CD1c-positive myeloid dendritic cell (primary cell): ENCODE results near the gene B9D1.

Experiments
- DNase-seq: peaks from one replicate; pipeline ENCODE4 v3.0.0-alpha.2; 2016; ENCODE audit errors: extremely low spot score

The B9D1 gene, protein sequence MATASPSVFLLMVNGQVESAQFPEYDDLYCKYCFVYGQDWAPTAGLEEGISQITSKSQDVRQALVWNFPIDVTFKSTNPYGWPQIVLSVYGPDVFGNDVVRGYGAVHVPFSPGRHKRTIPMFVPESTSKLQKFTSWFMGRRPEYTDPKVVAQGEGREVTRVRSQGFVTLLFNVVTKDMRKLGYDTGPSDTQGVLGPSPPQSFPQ

GRCh38 chr17:19362277-19363113 lies at the start of gene B9D1:
B9D1 (minus strand) TSS chr17:19362723; CDS start chr17:19362569, 154 bp downstream.
- peak; percentile 95 for DNase-seq

- no peak for DNase-seq
Measured at GRCh38 chr17:19411631-19412030, 49.1 kb upstream of the B9D1 start.

DNA sequence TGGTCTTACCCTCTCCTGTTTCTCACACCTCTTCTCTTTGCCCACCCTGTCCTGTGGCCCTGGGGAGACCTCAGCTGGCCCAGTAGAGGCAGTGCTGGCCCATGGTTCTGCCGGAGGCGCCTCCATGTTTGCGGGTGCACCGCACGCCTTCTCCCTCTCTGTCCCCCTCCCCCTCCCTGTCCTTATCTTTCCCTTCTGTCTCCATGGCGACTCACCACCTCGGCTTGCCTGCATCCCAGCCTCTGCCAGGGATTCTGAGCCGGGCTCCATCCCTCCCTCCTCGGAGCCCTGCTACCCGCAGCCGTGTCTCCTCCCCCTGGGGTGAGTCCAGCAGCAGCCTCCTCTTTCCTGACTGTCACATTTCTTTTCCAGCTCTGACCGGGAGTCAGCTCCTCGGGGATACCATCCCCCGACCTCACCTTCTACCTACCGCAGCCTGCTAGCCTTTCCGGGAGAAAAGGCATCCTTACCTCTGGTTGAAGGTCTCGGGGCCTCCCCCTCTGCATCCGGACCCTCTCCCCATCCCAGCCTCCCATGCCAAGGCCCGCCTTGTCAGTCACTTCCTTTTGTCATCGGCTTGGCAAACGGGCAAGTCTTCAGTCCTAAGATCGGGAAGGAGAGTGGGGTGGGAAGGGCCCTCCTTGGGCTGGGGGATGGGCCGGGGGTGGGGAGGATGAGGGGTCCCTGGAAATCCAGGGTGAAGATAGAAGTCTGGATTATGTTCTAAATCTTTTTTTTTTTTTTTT lies 48.5 kb upstream of the B9D1 start, which contains the start of gene RNF112:
TSS of gene RNF112 (plus strand) at position 358 of the 746 bp plus-strand sequence. CDS start at position 535, 177 bp downstream.
- no peak for DNase-seq

DNA sequence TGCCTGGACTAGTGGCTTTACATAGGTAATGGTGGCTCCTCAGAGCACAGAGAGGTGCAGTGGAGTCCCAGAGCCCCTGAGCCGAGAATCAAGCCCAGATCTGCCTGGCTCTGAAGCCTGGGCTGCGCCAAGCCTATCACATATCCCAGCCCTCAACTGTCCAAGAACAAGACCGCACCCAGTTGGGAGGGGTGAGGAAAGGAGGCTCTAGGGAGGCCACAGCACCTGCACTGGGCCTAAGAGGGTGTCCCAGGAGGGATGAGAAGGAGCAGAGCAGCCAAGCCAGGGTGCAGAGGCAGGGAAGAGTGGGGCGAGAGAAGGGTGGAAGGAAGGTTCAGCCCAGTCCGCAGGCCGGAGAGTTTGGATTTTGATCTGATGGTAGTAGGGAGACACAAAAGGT lies 47.6 kb upstream of the B9D1 start:
- DNase-seq, result no peak

DNA sequence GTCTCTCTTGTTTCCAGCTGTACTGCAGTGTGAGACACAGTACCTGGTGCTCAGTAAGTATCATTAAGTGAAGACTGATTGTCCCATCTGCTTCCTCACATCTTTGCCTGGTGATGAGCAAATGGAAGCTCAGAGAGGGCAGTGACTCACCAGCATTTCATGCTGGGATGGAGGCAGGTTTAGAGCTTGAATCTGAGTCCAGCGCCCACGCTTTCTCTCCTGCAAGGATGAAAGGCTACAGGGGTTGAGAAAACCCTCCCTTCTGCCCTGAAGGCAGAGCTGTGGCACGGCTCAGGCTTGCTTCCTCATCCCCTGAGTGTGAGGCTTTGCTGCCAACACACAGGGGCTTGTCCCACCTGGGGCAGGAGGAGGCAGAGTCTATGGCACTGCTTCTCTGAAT lies 47.0 kb upstream of the B9D1 start:
- DNase-seq, result no peak

- no peak for DNase-seq
Measured at GRCh38 chr17:19409066-19409465, 46.5 kb upstream of the B9D1 start.

DNA sequence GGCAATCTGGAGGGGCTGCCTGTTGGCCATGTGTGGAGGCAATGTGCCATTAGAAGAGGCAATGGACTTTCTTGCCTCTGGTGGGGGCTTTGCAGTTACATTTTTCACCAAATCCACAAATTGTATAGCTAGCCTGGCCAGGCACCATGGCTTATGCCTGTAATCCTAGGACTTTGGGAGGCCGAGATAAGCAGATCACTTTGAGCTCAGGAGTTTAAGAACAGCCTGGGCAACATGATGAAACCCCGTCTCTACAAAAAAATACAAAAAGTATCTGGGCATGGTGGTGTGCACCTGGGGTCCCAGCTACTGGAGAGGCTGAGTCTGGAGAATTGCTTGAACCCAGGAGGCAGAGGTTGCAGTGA lies 45.8 kb upstream of the B9D1 start:
- no peak for DNase-seq

- no peak for DNase-seq
Measured at GRCh38 chr17:19407601-19408345, 45.2 kb upstream of the B9D1 start.

DNA sequence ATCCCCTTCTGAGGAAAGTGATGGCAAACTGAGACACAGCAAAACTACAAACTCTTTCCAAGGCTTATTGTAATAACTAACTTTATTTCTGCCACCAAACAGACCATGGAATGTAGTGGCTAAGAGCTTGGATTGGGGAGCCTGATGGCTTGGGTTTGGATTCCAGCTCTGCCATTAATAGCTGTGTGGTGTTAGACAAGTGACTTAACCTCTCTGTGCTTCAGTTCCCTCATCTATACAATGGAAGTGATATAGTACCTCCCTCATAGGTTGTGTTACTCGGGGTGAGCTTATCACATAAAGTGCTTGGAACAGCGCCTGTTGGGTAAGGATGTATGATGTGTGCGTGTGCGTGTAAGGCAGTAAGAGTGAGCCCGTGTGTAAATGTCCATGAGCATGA lies 42.6 kb upstream of the B9D1 start:
- DNase-seq, result no peak

- no peak for DNase-seq
Measured at GRCh38 chr17:19404264-19404663, 41.7 kb upstream of the B9D1 start.

GRCh38 chr17:19403021-19403420 lies 40.5 kb upstream of the B9D1 start:
- DNase-seq, result no peak

DNA sequence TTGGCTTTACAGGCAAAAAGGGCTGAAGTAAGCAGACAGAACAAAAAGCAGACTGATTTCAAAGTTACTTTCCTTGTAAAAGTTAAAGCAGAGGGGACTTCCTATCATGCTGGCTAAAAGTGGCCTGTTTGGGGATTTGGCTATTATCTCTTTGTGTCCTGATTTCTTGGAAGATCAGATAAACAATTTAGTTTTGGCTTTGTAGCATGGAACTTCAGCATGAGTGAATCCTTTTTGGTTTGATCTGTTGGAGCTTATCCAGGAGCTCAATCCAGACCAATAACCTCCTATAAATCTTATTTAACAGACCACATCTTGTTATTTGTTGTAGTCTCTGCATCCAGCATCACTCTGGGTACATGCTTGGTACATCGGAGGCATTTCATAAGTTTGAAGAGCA lies 39.6 kb upstream of the B9D1 start:
- DNase-seq, result no peak

DNA sequence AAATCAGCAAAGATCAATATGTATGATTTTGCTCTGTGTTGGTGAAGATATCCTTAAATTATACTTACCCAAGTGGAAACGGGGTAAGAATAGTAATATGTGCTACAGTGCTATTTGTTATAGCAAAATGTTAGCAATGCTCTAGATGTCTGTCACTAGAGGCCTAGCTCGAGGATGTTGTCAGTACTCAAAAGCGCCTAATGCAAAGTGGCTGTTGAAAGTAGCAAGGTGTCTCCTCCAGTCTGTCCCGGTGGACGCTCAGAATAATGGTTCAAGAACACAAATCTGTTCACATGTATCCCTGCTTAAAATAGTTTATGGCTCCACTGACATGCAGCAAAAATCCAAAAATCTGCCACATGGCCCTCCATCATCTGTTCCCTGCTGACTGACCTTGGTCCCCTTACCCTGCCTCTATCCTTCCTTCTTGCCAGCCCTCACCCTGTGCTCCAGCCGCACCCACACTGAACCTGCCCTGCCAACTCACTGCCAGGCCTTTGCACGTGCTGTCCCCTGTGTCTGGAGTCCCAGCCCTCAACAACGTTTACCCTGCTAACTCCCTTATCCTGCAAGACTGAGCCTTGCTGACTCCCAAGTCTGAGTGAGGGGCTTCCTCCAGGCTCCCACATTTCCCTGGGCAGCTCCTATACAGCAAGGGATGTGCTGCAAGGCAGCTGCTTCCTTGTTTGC lies 38.9 kb upstream of the B9D1 start:
- no peak for DNase-seq

DNA sequence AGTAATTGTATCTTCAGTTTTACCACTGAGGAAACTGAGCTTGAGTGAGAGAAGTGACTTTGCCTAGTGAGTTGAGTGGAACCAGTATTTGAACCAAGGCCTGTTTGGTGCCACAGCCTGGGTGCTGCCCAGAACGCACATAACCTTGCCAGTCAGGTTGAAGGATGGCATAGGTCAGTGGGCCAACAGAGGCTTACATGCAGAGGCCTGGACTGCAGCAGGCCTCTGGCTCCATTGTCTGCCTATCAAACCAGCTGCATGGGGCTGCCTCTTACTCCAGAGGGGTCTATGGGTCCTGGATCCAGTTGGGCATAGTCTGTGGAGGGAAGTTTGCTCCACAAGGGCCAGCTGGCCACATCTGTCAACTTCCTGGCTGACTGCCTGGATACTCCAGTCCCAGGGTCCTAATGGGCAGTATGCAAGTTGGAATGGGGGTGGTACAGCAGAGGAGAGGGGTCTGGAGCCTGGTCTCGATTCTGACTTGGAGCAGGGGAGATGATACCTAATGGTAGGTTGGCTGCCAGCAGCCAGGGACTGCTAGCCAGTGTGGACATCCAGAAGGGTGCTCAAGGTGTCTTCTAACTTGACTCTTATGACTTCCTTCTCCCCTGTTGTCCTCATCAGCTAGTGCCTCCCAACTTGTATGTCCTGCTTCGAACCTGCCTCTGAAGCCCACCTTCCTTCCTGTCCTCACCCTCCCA lies 37.4 kb upstream of the B9D1 start:
- DNase-seq, result no peak

- peak; percentile 81 for DNase-seq
Measured at GRCh38 chr17:19398301-19399181, 36.0 kb upstream of the B9D1 start.

- no peak for DNase-seq
Measured at GRCh38 chr17:19397556-19398041, 35.1 kb upstream of the B9D1 start.

DNA sequence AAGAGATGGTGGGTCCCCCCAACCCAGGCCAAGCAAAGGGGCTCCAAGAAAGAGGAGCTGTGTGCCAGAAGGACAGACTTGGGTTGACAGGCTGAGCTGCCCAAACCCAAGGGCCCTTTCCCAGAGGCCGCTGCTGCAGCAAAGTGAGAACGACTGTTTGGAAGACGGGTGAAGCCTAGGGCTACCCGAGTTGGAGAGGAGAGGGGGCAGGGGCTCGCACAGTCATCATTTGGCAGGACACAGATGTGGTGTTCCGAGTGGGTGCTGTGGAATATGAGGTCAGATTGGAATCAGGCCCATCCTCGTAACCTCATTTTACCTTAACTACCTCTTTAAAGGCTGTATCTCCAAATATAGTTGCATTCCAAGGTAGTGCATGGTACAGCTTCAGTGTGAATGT lies 29.8 kb upstream of the B9D1 start:
- no peak for DNase-seq

GRCh38 chr17:19391432-19391831 lies 28.9 kb upstream of the B9D1 start:
- no peak for DNase-seq

GRCh38 chr17:19390951-19391350 lies 28.4 kb upstream of the B9D1 start:
- DNase-seq, result no peak
